HG03354 (cell line): ENCODE measurements around the gene HOXB1.

Experiments used
- ATAC-seq: cut with Tn5 transposase; IDR thresholded peaks from one replicate; pipeline ENCODE4 v1.9.1; 2021; ENCODE audit warnings: mild to moderate bottlenecking; ENCODE audit not compliant: unreplicated experiment, poor library complexity, severe bottlenecking

The HOXB1 gene

DNA sequence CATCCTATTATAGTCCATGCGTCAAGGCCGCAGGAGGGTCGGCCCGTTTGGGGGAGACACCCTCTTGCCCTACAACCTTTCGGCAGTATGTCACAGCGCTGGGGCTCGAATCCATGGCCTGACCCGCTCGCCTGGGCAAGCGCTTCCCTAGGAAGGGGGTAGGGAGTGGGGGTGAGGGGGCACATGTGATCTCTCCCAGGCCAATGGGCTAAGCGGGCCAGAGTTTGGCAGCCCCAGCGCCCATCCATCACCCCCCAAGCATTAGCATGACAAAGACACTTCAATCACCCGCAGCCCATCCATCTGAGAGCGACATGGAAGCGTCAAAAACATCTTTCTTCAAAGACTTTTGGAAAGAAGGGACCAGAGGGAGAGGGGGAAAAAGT is at the start of gene HOXB1:
HOXB1 (minus strand) TSS at position 125 of the 386 bp plus-strand sequence; CDS start at position 18, 107 bp downstream.
- ATAC-seq = no peak

DNA sequence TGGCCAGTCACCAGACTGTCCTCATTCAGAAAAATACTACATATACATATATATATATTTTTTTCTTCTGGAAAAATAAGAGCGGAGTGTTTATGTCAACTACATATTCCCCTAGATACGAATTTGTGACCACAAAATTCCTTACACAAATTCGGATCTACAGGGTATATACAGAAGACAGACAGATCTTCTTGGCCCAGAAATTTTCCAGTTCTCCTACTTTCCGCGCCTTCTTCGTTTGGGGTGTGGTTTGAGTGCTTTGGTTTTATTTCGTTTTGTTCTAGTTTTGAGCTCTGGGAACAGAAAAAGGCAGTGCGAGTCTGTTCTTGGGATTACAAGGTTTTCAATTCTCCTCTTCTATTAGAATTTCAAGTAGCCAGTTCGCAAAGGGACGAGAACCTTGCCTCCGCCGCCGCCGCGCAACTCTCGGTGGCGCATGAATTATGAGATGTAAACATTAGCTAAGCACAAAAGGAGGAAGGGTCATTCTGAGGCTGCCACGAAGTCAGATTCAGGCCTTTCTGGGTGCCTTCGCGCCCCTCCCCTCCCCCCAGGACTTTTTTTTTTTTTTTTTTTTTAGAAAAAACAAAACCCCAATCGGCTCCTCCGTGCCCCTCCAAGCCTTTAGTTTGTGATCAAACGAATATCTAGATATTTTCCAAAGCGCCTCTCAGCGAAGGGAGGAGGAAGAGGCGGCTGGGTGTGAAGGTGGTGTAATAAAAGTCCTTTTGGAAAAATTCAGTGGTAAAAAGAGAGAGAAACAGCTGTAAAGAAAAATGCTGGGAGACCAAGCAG is 49.1 kb upstream of the HOXB1 start:
- no peak for ATAC-seq

DNA sequence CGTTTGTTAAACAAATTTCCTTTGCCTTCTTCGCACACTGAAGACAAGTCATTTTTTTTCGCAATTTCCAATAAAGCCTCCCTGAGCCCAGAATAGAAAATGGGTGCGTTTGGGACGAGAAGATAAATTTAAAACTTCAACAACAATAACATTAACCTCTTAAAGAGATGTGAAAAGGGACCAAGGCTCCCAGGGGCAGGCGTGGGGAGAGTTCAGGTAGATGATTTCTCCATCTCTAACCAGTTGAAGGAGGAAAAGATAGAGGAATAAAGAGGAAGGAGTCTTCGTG is 48.6 kb upstream of the HOXB1 start:
- no peak for ATAC-seq

DNA sequence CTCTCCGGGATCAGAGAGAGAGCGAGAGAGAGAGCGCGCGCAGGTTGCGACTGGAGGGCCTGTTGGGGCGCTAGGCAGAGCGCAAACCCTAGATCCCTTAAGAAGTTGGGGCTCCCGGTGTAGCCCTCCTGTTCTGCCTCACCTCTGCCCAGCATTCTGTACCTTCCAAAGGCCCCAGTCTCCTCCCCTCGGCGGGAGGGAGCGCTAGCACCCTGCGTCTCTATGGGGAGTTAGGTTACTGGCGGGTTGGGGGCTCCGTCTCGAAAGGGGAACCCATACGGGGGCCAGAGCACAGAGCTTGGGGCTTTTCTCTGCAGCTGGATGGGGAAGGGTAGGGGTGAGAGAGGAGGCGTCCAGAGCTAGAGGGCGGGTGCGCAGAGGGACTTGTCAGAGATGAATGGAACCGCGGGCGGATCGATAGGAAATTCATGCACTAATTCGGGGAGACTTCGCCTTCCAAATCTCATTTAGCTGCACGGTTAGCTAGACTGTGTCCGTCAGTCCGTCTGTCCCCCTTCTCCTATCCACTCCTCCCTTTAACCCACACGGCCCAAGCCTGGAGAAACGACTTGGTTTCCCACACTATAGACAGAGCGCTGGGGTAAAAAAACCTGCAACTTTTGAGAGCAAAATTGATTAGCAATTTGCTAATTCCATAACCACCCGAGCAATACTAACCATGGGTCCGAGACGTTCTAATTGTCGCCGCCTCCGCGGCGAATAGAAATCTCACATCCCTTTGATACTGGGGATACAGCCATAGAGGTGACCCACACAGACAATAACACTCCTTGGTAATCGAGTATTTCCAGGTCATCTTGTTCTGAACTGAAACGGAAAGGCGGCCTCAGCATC is 48.0 kb upstream of the HOXB1 start:
- peak; percentile 30 for ATAC-seq

DNA sequence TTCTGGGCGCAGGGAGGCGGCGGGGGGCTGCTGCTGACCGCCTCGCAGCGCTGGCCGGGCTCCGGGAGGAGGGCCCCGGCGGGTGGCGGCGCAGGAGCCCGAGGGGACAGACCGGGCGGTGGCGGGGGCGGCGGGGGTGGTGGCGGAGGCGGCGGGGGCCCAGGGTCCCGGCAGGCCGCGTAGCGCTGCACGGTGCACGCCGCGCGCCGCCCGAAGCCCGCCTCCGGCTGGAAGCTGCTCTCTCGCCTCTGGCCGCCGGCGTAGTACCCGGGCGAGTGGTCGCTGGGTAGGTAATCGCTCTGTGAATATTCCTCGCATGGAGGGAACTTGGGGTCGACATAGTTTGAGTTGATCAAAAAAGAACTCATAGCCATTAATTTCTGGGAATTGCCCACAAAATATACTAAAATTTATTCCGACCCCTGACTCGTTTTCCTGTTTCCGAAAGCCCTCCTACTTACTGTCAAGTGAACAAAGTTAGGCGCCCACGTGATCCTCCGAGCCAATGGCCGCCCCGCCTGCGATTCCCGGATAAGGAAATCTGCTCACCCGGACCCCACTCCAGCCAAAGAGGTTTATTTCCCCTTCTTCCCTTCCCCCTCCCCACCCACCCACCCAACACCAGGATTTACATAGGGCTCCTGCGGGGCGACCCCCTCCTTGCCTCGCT is 47.3 kb upstream of the HOXB1 start, which contains the start of gene HOXB4:
HOXB4 (minus strand) TSS at position 405 of the 670 bp plus-strand sequence; CDS start at position 374, 31 bp downstream.
- peak; percentile 49 for ATAC-seq

DNA sequence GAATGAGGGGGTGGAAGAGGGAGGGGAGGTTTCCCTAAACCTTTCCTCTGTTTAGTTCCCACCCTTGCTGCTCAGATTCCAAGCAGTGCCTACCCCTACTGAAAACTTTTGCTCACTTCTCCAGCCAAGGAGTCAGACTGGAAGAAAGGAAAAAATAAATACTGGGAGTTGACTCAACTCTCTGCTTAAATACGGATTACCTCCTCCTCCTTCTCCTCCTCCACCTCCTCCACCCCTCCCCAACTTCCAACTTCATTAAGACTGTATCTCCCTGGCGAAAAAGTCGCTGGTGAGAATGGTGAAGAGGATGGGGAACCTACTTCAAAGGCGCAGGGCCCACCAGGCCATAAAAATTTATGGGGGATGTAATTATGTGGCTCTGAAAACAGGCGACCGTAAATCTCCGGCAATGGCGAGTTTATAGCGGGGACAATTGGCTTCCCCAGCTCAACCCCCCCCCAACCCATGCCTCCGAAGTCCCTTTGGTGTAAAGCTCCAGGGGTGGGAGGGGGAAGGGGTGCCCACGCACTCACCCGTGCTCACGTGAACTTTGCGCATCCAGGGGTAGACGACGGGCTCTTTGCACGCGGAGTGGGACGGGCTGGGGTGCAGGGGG is 46.6 kb upstream of the HOXB1 start:
- ATAC-seq = peak; percentile 3

DNA sequence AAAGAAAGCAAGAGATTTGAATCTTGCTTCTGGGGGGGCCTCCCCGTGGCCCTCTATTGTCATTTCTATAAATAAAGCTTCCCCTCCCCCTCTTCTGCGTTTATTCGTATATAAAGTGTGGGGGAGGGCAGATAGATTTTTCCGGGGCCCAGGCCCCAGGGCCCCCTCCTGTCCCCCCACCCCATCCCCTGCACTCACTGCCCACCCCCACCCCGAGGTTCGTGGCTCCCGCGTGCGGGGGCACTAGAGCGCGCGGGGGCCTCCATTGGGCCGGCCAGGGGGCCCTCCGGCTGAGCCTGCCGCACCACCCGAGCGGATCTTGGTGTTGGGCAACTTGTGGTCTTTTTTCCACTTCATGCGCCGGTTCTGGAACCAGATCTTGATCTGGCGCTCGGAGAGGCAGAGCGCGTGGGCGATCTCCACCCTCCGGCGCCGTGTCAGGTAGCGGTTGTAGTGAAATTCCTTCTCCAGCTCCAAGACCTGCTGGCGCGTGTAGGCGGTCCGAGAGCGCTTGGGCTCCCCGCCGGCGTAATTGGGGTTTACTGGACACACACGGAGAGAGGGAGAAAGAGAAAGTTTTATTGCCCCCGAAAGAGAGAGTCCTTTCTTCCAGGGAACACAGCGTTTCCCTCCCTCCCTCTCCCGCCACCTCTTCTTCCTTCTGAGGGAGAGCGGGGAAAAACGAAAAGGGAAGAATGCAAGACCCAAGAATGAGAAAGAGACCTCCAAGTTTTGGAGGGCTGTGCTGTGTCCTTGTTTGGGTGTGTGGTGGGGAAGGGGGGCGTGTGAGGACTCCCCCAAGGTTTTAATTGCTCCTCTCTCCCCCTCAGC is 45.9 kb upstream of the HOXB1 start:
- no peak for ATAC-seq

DNA sequence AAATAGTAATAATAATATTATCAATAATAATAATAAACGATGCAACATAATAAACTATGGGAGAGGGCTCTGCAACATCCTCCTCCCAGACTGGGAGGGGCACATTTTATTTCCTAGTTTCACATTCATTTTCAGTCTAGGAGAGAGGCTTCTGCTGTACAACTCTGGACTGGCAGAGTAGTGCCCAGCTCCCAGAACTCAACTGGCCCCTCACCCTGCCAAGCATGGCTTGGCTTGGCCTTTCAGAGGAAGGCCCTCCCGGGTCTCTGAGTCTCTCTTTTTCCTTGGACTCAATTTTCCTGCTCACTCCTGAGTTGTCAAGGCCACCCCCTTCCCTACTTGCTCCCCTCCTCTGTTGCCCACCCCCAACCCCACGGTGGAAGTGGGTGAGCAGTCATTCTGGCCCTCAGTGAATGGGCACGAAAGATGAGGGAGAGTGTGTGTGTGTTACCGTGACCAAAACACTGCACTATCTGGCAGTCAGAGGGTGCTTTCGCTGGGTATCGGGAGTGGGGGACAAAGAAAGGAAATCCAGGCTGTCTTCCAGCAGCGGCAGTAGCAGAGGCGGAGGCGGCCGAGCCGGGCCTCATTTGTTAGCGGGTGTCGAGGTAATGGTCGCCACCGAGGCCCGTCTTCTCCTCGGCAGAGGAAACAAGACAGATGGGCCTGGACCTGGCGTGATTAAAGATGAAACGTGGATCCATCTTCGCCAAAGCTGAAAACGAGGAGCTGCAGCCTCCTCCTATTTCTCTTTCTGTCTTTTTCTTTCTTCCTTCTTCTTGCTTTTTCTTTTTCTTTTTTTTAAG is 45.1 kb upstream of the HOXB1 start:
- ATAC-seq = no peak

DNA sequence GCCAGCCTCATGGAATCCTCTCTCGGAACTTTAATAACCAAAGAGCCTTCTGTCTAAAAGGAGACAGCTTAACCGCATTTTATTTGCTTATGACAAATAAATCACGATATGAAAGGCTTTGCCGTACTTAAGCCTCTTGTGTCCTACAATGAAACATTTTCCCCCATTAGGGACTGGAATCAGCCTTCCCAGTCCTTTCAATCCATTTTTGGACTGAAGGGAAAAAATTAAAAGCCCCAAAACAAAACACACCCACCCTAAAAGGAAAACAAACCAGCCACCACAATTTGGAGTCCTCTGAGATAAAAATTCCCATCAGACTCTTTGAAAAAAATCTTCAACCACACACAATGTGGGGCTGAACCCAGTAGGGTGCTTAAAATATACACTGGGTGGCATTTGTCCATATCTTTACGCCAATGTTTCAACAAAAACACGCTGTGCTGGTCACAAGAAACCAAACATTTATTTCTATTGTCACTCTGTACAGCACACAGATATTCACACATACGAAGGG is 44.3 kb upstream of the HOXB1 start:
- ATAC-seq = no peak

DNA sequence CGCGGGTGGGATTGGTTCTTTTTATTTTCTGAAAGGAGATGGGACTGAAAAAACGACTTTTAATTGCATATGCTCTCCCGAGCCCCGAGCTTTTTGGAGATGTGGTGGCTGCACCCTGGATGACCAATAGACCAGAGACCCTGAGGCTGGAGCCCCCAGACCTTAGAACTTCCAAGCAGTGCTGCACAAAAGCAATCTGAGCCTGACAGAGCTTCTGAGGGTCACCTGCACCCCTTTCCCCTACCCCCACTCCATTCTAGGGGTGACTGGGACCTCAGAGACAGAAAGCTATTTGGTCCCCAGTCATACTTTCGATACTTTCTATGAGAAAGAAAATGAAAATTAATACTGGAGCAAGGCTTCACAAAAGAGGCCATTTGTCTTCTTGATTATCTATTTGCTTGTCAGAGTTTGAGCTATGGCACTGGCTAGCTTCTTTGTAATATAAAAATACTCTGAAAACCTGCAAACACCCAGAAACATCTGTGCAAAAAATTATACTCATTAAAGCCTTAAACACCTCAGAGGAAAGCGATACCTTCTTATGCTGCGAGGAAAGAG is 43.8 kb upstream of the HOXB1 start:
- ATAC-seq = no peak

DNA sequence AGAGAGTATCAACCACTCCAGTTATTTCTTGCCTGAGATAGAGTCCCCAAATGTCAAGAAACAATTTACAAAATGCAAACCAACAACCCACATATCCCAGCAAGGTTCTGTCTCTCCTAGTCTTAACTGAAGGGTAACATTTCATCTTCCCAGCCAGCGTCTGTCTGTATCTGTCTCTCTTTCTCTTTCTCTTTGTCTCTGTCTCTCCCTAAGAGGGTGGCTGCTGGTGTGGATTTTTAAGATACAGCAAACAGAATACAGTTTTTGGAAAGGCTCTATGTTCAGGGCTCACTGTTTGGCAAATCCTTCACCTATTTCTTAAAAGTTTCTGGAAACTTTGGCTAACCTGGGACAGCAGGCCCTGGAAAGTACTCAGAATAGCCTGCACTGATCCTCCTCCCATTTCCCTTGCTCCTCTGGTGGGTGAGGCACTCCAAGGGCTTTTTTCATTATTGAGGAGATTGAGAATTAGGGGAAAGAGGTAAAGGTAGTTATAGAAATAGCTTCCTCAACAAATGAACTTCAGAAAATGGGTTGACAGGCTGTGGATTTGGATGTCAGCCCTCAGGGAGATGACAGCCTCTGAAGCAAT is 41.1 kb upstream of the HOXB1 start:
- no peak for ATAC-seq

DNA sequence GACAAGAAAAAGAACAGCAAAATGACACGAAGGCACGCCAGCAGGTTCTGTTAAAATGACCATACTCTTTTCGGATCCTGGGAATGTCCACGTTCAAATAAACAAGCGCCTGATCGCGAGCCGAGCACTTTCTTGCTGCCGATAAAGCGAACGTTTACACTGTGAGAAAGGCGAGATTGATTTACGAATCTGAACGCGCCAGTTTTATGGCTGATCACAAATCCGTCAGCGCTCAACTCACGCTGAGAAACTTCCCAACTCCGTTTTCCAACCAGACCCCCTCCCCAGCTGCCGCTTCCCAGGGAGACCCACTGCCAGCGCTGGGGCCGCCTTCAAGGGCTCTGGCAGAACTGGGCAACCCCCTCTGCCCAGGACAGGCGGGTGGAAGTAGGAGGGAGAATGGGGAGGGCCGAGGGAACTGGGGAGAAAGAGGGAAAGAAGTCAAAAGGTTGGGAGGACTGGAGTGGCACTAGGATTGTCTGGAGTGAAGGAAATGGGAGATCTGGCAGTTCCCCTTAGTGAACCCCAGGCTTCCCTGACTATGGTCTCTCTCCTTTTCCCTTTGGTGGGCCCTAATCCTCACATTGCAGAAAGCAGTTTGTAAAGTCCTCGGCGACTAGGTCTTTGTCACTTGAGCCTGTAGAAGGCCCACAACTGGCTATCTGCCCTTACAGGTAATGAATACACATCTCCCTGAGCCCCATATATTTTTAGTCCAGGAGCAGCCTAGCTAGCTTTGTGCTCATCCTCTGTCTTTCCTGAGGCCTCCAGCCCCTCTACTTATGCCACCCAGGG is 40.4 kb upstream of the HOXB1 start:
- no peak for ATAC-seq

DNA sequence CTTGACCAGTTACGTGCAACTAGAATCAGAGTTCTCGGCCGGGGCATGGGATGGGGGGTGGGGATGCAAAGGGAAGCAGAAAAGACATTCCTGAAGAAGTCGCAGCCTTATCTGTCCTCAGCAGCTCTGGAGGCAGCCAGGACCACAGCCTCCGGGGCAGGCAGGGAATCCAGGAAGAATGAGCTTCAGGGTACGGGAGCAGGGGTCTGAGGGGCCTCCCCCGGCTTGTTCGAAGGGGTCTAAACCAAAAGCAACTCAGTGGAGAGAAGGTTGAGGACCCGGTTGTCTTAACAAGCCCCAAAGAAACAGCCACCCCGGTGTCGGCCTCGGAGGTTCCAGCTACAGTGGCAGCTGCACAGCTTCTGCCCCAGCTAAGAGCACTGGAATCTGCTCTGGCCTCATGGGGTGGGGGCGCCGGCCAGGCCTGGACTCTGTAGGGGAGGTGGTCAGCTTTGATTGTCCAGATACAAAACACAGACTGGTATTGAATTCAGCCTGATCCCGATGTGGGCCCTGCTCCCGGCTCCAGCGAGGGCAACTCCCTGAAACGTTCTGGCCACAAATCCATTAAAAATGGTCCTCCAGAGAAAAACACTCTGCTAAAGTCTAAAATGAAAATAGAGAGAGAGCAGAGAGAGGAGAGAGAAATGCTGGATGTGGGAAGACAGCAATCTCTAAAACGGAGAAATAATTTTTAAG is 39.7 kb upstream of the HOXB1 start:
- no peak for ATAC-seq

DNA sequence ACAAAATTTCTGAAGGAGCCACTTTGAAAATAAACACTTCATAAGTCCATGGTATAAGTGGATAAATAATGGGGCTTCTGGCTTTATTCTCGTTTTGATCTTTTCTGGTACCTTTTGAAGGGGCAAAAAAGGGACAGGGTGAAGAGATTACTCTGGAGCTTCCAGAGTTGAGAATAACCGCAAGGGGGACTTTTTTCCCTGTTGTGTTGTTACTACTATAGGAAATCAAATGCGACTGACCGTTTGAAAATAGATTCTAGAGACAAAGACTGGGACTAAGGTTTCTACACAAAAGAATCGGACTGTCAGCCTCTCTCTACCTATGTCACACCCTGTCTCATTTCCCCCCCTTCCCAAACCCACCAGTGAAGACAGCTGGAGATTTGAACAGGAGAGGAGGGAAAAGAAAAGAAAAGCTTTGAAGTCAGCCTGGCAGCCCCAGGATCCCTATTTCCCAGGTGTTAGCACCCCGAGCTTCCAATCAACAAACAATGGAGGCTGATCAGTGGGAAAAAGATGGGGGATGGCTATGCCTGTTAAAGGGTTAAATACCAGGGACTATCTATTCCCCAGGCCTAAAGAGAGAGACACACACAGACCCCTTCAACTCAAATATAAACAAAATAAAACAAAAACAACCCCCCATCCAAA is 39.0 kb upstream of the HOXB1 start:
- no peak for ATAC-seq

DNA sequence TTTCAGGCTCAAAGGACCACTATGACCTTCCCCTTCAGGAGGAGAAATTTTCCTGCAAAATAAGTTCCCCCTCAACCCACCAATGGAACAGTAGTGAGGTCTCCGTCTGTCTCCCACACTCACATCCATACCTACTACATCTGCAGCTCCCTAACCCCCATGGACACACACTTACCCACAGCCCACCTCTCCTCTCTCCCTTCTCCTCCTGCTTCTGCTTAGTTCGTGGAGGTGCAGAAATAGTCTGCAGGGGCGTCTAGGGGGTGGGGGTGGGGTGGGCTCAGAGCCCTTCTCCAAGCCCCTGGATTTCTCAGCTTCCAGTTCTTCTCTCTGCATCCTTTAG is 38.4 kb upstream of the HOXB1 start:
- ATAC-seq = no peak
